DMS 273 (cell line): Measurements from ENCODE around the gene HOXA3.

Experiments used
- DNase-seq: peaks from one replicate; lab custom pipeline; 2025; ENCODE audit not compliant: unreplicated experiment; lab: John Stamatoyannopoulos, UW

HOXA3 gene

DNA sequence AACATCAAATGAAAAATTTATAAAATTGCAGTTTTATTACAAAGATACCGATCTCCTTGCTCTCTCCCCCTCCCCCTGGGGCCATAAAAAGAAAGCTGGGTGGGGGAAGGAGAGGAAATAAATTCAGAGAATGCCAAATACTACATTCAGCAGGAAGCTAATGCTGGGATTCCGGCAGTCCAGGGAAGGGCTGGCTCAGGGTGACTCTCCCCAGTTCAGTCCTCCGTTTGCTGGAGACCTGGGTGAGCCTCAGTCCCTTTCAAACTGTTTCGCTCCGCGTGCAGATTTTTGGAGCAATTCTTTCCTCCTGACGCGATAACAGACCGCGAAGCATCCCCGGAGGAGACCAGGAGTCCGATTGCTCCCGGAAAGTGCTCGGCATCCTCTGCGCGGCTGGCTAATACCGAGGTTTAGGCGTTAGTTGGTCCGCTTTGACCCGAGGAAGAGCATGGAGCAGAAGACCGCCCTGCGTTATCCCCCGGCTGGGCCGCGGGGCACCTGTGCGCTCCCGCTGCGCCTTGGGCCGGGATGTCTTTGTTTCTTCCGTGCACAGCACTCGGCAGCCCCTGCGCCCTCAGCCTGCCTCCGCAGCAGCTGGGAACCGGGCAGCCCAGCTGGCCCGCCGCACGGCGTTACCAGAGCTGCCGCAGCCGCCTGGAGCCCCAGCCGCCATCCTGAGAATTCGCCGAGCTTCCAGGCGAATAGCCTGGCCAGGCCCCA is 46.0 kb downstream of the HOXA3 start:
- DNase-seq, result no peak

DNA sequence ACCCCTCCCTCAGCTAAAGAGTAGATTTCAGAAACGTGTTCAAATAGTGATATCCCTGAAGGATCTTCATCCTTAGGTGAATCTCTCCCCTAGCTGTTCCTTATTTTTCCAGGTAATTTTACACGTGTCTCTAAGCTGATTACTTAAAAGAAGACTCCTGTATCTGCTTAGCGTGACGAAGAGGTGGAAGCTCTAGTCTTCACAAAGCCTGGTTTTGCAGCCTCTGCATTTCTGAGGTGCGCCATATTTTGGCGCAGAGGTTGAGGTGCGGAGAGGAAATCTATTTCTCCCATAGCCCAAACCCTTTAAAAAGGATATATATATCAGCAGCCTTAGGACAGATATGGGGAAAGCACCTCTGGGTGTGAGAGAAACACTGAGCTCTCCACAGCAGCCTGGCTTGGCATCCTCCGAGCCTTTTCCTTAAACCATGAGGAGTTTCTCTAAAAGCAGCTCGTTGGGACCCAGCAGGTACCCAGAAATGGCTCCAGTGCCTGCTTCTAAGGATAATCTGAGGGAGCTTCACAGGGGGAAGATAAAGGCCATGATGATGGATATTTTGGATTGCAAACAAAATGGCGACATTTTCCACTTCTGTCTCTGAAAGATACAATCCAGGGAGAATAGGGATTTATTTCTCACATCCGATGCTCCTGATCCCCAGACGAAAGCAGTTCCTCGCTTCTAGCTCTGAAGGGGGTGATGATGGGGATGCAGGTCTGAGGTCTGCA is 46.9 kb downstream of the HOXA3 start:
- DNase-seq, result no peak

DNA sequence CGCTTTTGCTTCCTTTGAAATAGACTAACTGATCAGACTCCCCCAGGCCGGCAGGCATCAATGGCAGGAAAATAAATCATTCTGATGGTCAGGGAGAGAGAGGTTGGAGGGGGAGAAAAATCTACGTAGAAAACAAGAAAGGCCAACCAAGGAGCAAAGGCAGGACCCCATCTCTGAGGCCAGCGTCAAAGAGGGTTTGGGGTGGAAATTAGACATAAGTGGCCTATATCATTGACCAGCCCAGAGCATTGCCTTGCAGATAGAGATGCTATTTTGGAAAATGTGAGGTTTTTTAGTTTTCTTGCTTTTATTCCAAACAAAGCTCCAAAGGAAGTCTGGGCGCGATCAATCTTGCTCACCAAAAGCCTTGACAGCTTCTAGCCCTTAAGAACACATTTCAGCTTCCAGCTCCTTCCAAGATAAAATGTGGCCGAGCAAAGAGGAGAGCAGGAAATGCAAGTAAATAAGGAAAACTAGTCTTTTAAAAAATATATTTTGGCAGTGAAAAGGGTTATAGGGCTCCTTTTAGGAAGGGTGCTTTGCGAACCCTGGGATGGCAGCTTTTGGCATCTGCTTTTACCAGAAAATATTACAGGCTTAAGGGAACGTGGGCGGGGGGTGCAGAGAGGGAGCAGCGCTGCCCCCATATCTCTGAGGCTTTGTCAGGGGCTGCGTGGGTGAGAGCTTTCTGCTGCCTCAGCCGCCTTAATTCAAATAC is 47.9 kb downstream of the HOXA3 start:
- no peak for DNase-seq

DNA sequence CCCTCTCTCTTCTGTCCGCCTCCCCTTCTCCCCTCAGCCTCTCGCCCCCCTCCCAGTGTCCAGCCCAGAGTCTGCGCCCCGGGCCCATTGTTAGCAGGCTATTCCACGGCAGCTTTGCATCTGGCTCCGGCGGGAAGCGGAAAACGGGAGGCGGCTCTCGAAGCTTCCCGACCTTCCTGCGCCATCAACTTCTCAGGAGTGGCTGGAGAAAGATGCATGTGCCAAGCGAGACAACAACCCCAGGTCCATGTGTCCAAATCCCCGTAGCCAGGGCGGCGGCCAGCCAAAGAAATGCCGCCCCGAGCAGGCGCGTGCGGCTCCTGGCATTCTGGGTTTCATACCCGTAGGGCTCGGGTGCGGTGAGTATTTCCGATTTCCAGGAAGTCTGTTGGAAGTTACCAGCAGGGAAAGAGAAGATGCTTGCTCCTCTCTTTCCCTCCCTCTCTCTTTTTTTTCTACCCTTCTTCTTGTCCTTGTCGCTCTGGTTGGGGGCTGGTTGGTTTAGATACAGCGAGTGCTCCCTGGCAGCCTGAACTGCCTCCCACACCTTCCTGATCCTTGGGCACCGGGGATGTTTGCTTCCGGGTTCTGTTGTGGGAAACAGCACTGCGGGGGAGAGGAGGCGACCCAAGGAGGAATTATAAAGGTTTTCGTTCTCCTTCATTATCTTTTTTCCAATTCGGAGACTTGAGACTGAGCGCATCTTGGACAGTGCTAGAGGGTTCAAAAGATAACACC is 48.7 kb downstream of the HOXA3 start:
- DNase-seq, result peak; percentile 48

DNA sequence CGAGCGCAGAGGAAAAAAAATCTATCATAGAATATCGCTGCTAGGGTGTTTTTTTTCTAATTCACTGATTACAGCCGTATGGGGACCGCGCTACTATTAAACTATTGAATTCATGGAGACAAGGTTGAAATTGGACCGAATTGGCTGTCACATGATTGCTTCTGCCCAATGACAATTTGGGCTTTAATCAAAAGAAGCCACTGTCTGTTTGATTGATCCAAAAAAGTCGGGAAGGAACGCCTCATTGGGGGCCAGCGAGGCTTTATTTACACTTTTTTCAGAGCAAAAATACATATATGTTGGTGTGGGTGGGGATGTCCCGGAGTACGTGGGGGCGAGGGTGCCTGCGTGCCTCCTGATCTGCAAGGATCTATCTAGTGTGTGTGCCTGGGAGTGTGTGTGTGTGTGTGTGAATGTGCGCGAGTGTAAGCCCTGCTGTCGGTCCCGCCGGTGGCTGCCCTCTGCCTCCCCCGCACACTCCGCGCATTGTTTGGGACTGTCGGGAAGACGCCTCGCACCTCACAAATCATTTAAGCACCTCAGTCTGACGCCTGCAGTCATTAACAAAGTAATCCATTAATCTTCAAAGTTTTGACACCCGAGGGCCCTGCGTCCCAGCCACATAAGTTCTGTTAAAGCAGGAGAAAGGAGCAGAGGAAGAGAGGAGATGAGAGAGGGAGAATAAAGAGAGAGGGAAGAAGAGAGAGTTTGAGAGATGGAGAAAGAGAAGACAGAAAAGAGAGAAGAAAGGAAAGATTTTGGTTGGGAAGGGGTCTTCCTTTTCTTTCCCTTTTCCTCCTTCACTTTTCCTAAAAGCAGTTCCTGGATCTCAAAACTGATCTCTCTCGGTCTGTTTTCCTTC is 49.6 kb downstream of the HOXA3 start, which contains the start of gene HOXA2:
TSS of gene HOXA2 (minus strand) at position 103 of the 862 bp plus-strand sequence. CDS start 183 bp downstream, outside the sequence.
- no peak for DNase-seq

DNA sequence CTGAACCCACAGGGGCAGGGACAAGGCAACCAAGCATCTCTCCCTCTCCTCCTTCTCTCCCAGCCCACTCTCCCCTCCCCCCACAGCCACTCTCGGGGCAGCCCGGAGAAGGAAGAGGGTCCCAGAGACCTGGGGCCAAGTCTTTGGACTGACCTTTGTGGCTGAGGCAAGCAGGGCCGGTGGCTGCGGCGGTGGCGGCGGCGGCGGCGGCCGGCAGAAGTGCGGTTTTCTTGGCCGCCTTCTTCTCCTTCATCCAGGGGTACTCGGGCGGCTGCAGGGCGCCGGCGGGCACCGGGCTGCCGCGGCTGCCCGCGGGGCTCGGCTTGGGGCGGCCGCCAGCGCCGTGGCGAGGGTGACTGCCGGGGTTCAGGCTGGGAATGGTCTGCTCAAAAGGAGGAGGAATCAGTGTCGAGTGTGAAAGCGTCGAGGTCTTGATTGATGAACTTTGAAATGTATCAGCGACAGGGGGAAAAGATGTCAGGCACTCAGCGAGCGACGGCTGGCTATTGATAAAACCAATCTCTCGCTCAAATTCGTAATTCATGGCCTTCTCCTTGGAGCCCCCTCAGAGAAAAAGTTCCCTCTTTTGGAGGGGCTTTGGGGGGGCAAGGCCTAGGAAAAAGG is 50.3 kb downstream of the HOXA3 start:
- no peak for DNase-seq

DNA sequence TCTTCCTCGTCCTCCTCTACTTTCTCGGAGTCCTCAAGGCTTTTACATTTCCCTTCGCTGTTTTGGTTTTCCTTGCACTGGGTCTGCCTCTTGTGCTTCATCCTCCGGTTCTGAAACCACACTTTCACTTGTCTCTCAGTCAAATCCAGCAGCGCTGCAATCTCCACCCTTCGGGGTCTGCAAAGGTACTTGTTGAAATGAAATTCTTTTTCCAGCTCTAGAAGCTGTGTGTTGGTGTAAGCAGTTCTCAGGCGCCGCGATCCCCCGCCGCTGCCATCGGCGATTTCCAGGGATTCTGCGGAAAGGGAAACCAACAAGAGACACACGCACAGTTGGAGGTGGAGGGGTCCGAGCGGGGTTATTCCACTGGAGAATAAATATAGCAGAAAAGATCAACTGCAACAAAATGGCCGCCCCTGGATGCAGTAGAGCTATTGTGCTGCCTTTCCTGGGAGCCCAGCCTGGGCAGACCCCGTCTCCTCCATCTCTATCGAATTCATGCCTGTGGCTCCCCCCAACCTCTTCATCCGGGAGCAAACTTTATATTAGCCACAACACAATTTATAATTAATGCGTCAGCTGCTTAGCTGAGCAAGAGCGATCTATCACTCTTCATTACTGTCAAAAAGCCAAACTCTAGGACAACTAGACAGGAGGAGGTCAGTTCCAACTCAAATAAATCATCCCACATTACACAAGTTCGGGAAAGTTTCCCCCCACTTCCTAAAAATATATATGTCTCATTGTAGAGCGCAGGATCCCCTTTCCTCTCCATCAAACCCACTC is 51.0 kb downstream of the HOXA3 start:
- no peak for DNase-seq

DNA sequence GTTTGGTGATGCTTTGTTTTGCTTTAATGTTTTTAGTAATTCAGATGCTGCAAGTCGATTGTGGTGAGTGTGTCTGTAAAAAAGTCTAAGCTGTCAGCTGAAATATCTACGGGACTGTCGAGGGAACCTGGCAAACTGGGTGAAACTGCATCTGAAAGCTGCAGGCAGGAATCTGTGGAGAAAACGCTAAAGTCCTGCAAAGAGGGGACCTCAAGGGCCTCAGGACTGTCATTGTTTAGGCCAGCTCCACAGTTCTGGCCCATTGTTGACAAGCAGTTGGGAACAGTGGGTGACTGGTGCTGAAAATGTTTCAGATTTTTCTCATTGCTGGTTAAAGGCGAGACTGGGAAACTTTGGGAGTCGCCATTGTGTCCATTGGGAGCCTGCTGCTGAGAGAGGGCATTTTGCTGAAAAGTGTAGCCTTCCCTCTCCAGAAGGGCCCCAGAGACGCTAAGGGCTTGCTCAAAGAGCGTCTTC is 51.7 kb downstream of the HOXA3 start:
- DNase-seq, result no peak

DNA sequence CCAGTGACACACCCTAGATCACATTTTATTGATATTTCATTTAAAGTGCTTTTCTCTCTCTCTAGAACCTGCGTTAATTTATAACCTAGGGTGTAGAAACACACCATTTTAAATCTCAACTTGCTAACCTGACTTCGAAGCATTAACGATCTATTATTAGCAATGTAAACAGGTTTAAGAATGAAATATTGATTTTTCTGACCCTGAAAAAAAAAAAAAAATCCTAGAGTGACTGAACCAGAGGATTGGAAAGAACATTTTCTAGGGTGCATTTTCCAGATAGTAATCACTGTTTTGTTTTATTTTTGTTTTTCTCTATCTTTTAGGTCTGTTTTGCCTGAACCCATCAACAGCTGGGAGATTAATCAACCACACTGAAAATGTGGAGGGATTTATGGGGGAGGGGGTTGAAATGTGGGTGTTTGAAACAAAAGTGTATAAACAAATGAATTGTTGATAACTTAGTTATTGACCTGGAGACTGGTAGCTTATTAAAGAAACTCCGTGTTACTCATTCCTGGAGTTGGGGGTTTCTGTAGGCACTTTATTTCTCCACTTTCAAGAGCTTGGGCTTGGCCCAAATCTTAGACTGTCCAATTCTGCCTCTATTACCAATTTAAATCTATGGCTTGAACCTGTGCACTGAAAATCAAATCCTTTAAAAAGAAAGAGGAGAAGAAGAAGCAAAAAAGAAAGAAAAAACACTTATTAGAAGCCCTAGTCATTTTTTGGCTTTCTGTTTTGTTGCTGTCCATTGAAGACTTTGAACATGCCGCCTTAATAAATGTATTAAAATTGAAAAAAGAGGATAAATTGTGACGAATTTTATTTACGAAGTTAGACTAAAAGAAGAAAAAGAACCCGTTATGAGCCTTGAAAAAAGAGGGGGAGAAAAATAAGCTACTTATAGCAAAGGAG is 52.7 kb downstream of the HOXA3 start:
- no peak for DNase-seq

DNA sequence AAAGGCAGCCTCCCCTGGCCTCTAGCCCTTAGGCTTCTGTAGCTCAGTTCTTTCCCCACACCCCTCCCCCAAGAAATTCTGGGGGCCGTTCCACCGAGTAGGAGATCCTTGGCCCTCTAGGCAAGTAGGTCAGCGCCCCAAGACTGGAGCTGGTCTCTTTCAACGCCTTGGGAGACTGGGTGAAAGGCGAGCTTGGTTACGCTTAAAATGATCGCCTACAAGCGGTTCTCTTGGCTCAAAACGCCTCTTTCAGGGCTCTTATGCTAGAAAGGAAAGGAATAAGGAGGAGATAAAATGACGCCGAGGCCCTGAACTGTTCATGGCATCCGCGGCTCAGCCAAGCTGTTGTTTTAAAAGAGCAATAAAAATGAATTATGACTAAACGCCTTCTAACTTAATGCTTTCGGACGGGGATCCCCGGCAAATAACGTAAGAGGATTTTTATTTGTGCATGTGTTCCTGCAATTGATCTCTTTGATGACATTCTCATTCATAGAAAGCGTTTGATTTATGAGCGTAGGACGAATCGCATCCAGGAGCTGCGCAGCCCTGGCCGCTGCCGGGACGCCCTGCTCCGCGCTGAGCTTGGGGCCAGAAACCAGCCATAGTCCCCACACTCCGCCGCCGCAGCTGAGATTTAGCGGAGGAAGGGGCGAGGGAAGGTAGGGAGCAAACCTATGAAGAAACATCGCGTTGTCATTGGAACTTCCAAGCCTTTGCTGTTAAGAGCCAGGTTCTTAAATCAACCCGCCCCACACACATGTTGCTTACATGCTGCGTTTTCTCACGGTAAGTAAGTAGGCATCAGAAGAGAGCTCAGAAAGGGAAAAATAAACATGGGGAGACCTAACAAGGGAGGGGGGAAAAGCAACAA is 53.6 kb downstream of the HOXA3 start:
- DNase-seq, result no peak

DNA sequence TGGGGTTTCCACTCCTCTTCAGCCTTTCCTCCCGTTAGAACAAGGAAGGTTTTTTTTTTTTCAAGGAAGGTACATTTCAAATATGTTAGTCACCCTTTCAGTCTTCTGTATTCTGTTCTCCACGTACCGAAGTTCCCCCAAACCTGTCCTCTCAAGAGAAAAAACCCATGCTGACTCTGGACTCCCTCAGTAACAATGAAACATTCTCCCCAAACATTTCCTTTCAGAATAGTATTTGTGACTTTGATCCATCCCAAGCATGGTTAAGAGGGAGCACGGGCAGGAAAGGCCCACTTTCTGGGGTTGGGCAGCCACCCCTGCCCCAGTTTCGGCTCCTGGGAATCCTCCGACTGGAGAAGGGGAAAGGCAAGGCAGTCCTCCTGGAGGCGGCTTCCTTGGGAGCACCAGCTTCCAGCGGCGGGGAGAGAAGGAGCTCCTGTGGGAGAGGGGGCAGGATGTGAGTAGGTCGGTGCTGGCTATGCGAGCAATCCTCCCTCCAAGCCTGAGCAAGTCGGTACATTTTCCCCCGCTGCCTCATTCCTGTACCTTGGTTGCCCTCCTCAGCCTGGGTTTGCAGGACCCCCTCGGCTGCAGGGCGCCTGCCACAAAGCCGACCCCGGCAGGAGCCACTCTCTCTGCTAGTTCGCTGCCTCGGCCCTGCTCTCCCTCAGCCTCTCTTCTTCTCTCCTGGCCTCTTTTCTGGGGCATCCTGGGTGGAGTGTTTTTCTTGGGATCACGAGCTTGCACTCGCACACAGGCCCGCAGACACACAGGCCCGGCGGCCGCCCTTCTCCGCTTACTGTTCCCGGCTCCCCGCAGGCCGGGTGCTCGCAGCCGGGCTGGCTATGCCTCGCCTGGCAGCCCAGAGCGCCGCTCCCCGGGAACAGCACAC is 54.5 kb downstream of the HOXA3 start:
- no peak for DNase-seq

DNA sequence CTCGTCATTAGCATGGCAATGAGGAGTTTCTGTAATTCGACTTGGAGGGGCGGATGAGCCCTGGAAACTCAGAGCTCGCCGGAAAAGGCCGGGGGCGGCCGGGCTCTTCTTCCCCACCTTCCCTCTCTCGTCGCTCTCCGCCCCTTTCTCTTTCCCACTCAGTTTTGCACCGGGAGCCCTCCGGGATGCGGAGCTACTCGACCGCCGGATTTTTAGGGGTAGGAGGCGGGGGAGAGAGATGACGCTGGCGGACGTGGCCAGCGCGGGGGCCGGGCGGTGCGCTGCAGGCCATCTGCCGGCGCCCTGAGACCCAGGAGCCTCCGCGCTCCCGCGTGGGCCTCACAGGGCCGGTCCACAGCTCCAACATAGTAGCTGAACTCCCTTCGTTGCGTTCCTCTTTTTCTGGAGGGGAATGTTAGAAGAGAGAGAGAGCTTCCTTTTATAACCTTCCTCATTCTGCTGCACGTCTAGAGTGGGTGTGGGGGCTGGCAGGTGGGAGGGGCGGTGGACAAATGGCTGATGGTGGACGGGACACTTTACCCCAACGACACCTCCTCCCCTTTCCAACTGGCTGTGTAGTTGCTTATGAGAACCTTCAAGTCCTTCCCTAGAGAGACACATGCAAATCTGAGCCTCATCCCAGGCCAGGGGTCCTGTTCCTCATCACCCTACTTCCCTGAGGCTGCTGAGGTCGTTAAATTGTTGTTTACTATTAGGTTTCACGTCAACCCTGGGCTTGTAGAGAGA is 55.4 kb downstream of the HOXA3 start:
- DNase-seq, result peak; percentile 71

DNA sequence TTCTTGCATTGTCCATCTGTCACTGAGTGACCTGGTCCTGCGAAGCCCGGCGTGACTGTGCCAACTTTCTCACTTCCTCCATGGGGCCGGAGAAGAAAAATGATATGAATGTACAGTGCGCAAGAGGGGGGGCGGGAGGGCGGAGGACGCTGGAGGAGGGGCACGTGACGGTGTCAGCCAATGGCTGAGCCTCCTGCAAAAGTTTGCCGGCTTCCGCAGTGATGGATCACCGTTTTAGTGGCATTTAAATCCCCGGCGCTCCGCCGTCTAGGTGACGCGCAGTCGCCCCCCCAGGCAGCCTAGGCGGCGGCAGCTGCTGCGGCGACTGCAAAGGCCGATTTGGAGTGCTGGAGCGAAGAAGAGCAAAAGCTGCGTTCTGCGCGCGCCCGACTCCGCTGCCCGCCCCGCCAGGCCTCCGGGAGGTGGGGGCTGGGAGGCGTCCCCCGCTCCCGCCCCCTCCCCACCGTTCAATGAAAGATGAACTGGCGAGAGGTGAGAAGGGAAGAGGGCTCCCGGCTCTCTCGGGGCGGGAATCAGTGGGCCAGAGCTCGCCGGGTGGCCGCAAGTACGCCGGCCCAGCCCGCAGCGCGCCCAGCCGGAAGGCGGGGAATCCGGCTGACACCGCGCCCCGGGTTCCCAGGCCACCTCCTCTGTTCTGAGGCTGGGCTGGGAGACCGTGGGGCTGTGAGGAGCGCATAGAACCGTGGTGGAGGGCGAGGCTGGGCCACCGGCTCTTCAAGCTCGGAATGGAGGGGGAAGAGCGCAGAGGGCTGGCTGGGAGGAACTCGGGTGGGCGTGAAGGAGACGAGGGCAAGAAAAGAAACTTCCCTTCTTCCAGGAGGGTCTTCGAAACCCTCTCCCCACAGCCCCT is 56.3 kb downstream of the HOXA3 start, which contains the start of gene HOXA1:
TSS of gene HOXA1 (minus strand) at position 104 of the 871 bp plus-strand sequence. CDS start at position 16, 88 bp downstream.
- DNase-seq, result peak; percentile 97
